H9 (cell line): Measurements from ENCODE around the gene C1orf226. TPM values are rescaled to one million over a fixed set of nuclear protein-coding genes. Genes with fewer than 3 reads are reported as not detected.

Experiments used
- DNase-seq: peaks from one replicate; pipeline ENCODE4 v3.0.0-alpha.2; 2017
- H2AFZ ChIP-seq: one replicate; pipeline ENCODE4 v1.6.1; 2013; ENCODE audit warnings: mild to moderate bottlenecking, low read length, control low read depth, moderate library complexity
- H2AK5ac ChIP-seq: 2 replicates; pipeline ENCODE4 v1.6.1; 2013; ENCODE audit warnings: low read length, control low read depth, mixed read lengths; ENCODE audit not compliant: insufficient read length
- H2BK120ac ChIP-seq: one replicate; pipeline ENCODE4 v1.6.1; 2013; ENCODE audit warnings: low read depth, mild to moderate bottlenecking, low read length, control low read depth, inconsistent platforms; ENCODE audit not compliant: poor library complexity, severe bottlenecking
- H2BK12ac ChIP-seq: 2 replicates; pipeline ENCODE4 v1.6.1; 2013; ENCODE audit warnings: low read length, control low read depth, mixed read lengths, low read depth; ENCODE audit not compliant: insufficient read length
- H2BK15ac ChIP-seq: 2 replicates; pipeline ENCODE4 v1.6.1; 2013; ENCODE audit warnings: low read depth, low read length, control low read depth
- H2BK20ac ChIP-seq: one replicate; pipeline ENCODE4 v1.6.1; 2013; ENCODE audit warnings: low read depth, mild to moderate bottlenecking, low read length, control low read depth, inconsistent platforms; ENCODE audit not compliant: poor library complexity, severe bottlenecking
- H2BK5ac ChIP-seq: 2 replicates; pipeline ENCODE4 v1.6.1; 2013; ENCODE audit warnings: low read length, control low read depth, mixed read lengths; ENCODE audit not compliant: insufficient read length
- H3K14ac ChIP-seq: 2 replicates; pipeline ENCODE4 v1.6.1; 2013; ENCODE audit warnings: low read length, control low read depth; ENCODE audit not compliant: insufficient read depth
- H3K18ac ChIP-seq: 2 replicates; pipeline ENCODE4 v1.6.1; 2013; ENCODE audit warnings: low read depth, mild to moderate bottlenecking, mixed read lengths, low read length, control low read depth; ENCODE audit not compliant: insufficient read length
- H3K23ac ChIP-seq: 2 replicates; pipeline ENCODE4 v1.6.1; 2013; ENCODE audit warnings: low read length, control low read depth, mixed read lengths, low read depth; ENCODE audit not compliant: insufficient read length
- H3K23me2 ChIP-seq: 2 replicates; pipeline ENCODE4 v1.6.1; 2013; ENCODE audit warnings: low read depth, mild to moderate bottlenecking, mixed read lengths, low read length, control low read depth; ENCODE audit not compliant: insufficient read length, poor library complexity, severe bottlenecking
- H3K27ac ChIP-seq: 2 replicates; pipeline ENCODE4 v1.5.1; 2013; ENCODE audit warnings: low read length, control low read depth, mixed read lengths, low read depth; ENCODE audit not compliant: insufficient read length
- H3K27me3 ChIP-seq: 2 replicates; pipeline ENCODE4 v1.6.1; 2013; ENCODE audit warnings: low read length, control low read depth, inconsistent platforms; ENCODE audit not compliant: insufficient read depth
- H3K4ac ChIP-seq: 2 replicates; pipeline ENCODE4 v1.6.1; 2013; ENCODE audit warnings: low read depth, mild to moderate bottlenecking, control low read depth, inconsistent platforms, low read length, moderate library complexity
- H3K4me1 ChIP-seq: 2 replicates; pipeline ENCODE4 v1.6.1; 2013; ENCODE audit warnings: low read length, control low read depth, inconsistent platforms; ENCODE audit not compliant: insufficient read depth
- H3K4me2 ChIP-seq: 2 replicates; pipeline ENCODE4 v1.6.1; 2013; ENCODE audit warnings: low read length, control low read depth, mixed read lengths; ENCODE audit not compliant: insufficient read length, insufficient read depth
- H3K56ac ChIP-seq: 2 replicates; pipeline ENCODE4 v1.6.1; 2013; ENCODE audit warnings: low read depth, mild to moderate bottlenecking, mixed read lengths, low read length, control low read depth; ENCODE audit not compliant: insufficient read length
- H3K79me1 ChIP-seq: 2 replicates; pipeline ENCODE4 v1.6.1; 2013; ENCODE audit warnings: low read depth, mild to moderate bottlenecking, moderate library complexity, low read length, control low read depth, inconsistent platforms; ENCODE audit not compliant: insufficient read depth, poor library complexity, severe bottlenecking
- H3K79me2 ChIP-seq: 2 replicates; pipeline ENCODE4 v1.6.1; 2013; ENCODE audit warnings: low read length, control low read depth, inconsistent platforms; ENCODE audit not compliant: insufficient read depth
- H3K9ac ChIP-seq: 2 replicates; pipeline ENCODE4 v1.6.1; 2013; ENCODE audit warnings: low read length, control low read depth, mixed read lengths; ENCODE audit not compliant: insufficient read length; ENCODE audit errors: extremely low read depth
- H3K9me3 ChIP-seq: one replicate; pipeline ENCODE4 v1.6.1; 2013; ENCODE audit warnings: low read depth, low read length, inconsistent platforms; ENCODE audit not compliant: control insufficient read depth
- H3T11ph ChIP-seq: one replicate; pipeline ENCODE4 v1.6.1; 2013; ENCODE audit warnings: mild to moderate bottlenecking, low read length, control low read depth, inconsistent platforms
- H4K20me1 ChIP-seq: one replicate; pipeline ENCODE4 v1.6.1; 2013; ENCODE audit not compliant: control insufficient read depth, insufficient read length, insufficient read depth
- H4K5ac ChIP-seq: 2 replicates; pipeline ENCODE4 v1.6.1; 2013; ENCODE audit warnings: low read depth, mild to moderate bottlenecking, mixed read lengths, low read length, control low read depth; ENCODE audit not compliant: insufficient read length
- H4K8ac ChIP-seq: replicated peaks from 2 replicates; pipeline ENCODE4 v1.6.1; 2013; ENCODE audit warnings: low read length, control low read depth, mixed read lengths, low read depth; ENCODE audit not compliant: insufficient read length
- H4K91ac ChIP-seq: 2 replicates; pipeline ENCODE4 v1.6.1; 2013; ENCODE audit warnings: low read depth, mild to moderate bottlenecking, moderate library complexity, mixed read lengths, low read length, control low read depth; ENCODE audit not compliant: insufficient read length
- H3K27ac Mint-ChIP-seq, 3 experiments: 2 replicates in 2 of 3; 3 replicates in 1 of 3; pipeline ENCODE4 v1.8.0; 2020 to 2021; ENCODE audit warnings: mixed read lengths in 3 of 3, mild to moderate bottlenecking in 1 of 3, moderate library complexity in 1 of 3
- H3K27me3 Mint-ChIP-seq: 2 replicates; pipeline ENCODE4 v1.8.0; 2021; ENCODE audit warnings: low read depth, mild to moderate bottlenecking, moderate library complexity, mixed read lengths
- H3K36me3 Mint-ChIP-seq, 3 experiments: 2 replicates in 2 of 3; 3 replicates in 1 of 3; pipeline ENCODE4 v1.8.0; 2020 to 2021; ENCODE audit warnings: low read depth in 3 of 3, mixed read lengths in 3 of 3; ENCODE audit not compliant: insufficient read depth in 1 of 3
- H3K4me1 Mint-ChIP-seq, 2 experiments: 2 replicates each; pipeline ENCODE4 v1.8.0; 2020; ENCODE audit warnings: mixed read lengths in 2 of 2
- H3K4me3 Mint-ChIP-seq, 2 experiments: 2 replicates in 1 of 2; 3 replicates in 1 of 2; pipeline ENCODE4 v1.8.0; 2020 to 2021; ENCODE audit warnings: mild to moderate bottlenecking in 2 of 2, mixed read lengths in 2 of 2, moderate library complexity in 1 of 2
- H3K9me3 Mint-ChIP-seq, 2 experiments: 2 replicates in 1 of 2; 3 replicates in 1 of 2; pipeline ENCODE4 v1.8.0; 2020; ENCODE audit warnings: mild to moderate bottlenecking in 2 of 2, mixed read lengths in 2 of 2, moderate library complexity in 1 of 2
- CTCF ChIP-seq: fragments of 200-600 bp; sonication (generic); conservative IDR thresholded peaks from 3 replicates; pipeline ENCODE4 v1.8.0; 2021; ENCODE audit warnings: antibody characterized with exemption, mild to moderate bottlenecking
- WGBS: extraction: QIAGEN DNeasy Blood & Tissue Kit; methylation state at CpG from one replicate; pipeline ENCODE4 v1.1.7; 2013; ENCODE audit warnings: missing lambda C conversion rate, low lambda C conversion rate, mixed read lengths; ENCODE audit not compliant: insufficient read length; ENCODE audit errors: extremely low coverage; 5-methylcytosine and 5-hydroxymethylcytosine counted together
- total RNA-seq: library from RNA; stranded (reverse); gene quantifications from 2 replicates; pipeline ENCODE4 v1.2.1, GENCODE V29; 2021

Gene C1orf226
- total RNA-seq, 1 experiment from 2014 or later = 11.5 TPM

GRCh38 chr1:162398999-162399580 is 17.6 kb downstream of the C1orf226 start:
- Mint-ChIP-seq H3K36me3 (no peaks in the 10 kb centered on the region), H3K9me3 (no peaks in the 10 kb centered on the region; a peak in 1 of 5 replicates), H3K27me3 (peaks cover 6% of the 10 kb centered on the region), H3K4me1 (peaks cover 22 to 27% of the 10 kb centered on the region in 2 experiments), H3K4me3 (no peak overlapping the region), H3K27ac (peak overlapping the region in 1 of 3 experiments; percentile 53; a peak in 1 of 7 replicates)
- H2BK5ac ChIP-seq = no peak overlapping the region
- H3K23ac ChIP-seq = no peak overlapping the region
- H2AK5ac ChIP-seq = no peak overlapping the region
- no peak overlapping the region for H2BK120ac ChIP-seq
- DNase-seq = no peak
- H3K79me1 ChIP-seq = no peaks in the 10 kb centered on the region
- no peaks in the 10 kb centered on the region for H3K9me3 ChIP-seq
- H3K14ac ChIP-seq = no peak overlapping the region
- H4K91ac ChIP-seq = no peak overlapping the region
- no peak overlapping the region for H3K9ac ChIP-seq
- H4K20me1 ChIP-seq = no peaks in the 10 kb centered on the region
- H3K79me2 ChIP-seq = no peaks in the 10 kb centered on the region
- H3K27me3 ChIP-seq = no peaks in the 10 kb centered on the region
- peaks cover 4% of the 10 kb centered on the region; the same call in 1 of the 2 replicates for H3K4me1 ChIP-seq
- no peak overlapping the region for H4K5ac ChIP-seq
- no peaks in the 10 kb centered on the region for H3K23me2 ChIP-seq
- H2BK12ac ChIP-seq = no peak overlapping the region
- no peak overlapping the region for H2BK20ac ChIP-seq
- no peak overlapping the region for H3K18ac ChIP-seq
- H3K4ac ChIP-seq = no peak overlapping the region
- no peak overlapping the region for H2AFZ ChIP-seq
- H4K8ac ChIP-seq = no peak overlapping the region
- H3T11ph ChIP-seq = no peak overlapping the region
- no peak overlapping the region for H2BK15ac ChIP-seq
- TF ChIP-seq CTCF = no peak
- WGBS = no CpG with 5 or more reads among the region's 8 CpGs
- peak overlapping the region; percentile 10 for H3K4me2 ChIP-seq
- H3K27ac ChIP-seq = no peak overlapping the region
- no peak overlapping the region for H3K56ac ChIP-seq
